PFSK-1 (cell line): ENCODE data around the gene PAPOLB.

Source experiments
- FOXP2 ChIP-seq: optimal IDR thresholded peaks from 2 replicates; pipeline ENCODE3; 2011; ENCODE audit warnings: borderline replicate concordance, control low read depth, inconsistent platforms; ENCODE audit not compliant: insufficient read depth; ENCODE audit errors: extremely low read length, extremely low read depth
- POLR2AphosphoS5 ChIP-seq: IDR thresholded peaks from 2 replicates; pipeline ENCODE4 v1.6.1; 2012; ENCODE audit warnings: low read depth, mild to moderate bottlenecking, control low read depth, low read length, moderate library complexity
- SIN3A ChIP-seq: IDR thresholded peaks from 2 replicates; pipeline ENCODE4 v1.6.1; 2012; ENCODE audit warnings: mild to moderate bottlenecking, low read length, moderate library complexity, borderline replicate concordance; ENCODE audit not compliant: insufficient read depth
- TAF1 ChIP-seq: IDR thresholded peaks from 2 replicates; pipeline ENCODE4 v1.6.1; 2012; ENCODE audit warnings: low read length, control low read depth, borderline replicate concordance; ENCODE audit not compliant: insufficient read depth
- TF ChIP-seq, protein P1 (sequence below), 2 experiments: IDR thresholded peaks; 2 replicates each; pipeline versions ENCODE4 v1.6.1 to v1.8.0; 2011 to 2012; ENCODE audit warnings: low read depth in 2 of 2, low read length in 2 of 2, control low read depth in 1 of 2, inconsistent platforms in 1 of 2, mild to moderate bottlenecking in 1 of 2, moderate library complexity in 1 of 2; ENCODE audit not compliant: insufficient read depth in 1 of 2

Gene PAPOLB

DNA sequence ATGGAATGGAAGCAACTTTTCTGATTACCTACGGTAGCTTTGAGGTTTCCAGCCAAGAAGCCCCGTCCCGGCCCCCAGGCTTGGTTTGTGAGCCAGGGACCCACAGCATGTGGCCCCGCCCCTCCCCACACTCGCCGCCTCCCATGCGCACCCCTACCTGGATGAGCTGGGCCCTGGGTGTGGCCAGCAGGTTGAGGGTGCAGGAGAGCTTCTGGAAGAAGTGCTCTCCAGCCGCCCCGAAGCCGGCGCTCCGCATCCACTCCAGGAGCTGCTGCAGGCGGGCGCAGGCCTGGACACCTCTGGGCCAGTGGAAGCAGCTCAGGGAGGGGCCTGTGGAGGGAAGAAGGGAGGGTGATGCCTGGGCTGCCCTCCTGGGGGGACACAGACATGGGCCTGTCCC lies 46.7 kb downstream of the PAPOLB start:
- TF ChIP-seq, protein P1, sequence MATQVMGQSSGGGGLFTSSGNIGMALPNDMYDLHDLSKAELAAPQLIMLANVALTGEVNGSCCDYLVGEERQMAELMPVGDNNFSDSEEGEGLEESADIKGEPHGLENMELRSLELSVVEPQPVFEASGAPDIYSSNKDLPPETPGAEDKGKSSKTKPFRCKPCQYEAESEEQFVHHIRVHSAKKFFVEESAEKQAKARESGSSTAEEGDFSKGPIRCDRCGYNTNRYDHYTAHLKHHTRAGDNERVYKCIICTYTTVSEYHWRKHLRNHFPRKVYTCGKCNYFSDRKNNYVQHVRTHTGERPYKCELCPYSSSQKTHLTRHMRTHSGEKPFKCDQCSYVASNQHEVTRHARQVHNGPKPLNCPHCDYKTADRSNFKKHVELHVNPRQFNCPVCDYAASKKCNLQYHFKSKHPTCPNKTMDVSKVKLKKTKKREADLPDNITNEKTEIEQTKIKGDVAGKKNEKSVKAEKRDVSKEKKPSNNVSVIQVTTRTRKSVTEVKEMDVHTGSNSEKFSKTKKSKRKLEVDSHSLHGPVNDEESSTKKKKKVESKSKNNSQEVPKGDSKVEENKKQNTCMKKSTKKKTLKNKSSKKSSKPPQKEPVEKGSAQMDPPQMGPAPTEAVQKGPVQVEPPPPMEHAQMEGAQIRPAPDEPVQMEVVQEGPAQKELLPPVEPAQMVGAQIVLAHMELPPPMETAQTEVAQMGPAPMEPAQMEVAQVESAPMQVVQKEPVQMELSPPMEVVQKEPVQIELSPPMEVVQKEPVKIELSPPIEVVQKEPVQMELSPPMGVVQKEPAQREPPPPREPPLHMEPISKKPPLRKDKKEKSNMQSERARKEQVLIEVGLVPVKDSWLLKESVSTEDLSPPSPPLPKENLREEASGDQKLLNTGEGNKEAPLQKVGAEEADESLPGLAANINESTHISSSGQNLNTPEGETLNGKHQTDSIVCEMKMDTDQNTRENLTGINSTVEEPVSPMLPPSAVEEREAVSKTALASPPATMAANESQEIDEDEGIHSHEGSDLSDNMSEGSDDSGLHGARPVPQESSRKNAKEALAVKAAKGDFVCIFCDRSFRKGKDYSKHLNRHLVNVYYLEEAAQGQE (IDR thresholded peaks at IDR 0.05; ENCODE audit: insufficient read depth in 1 of 2, low read depth in 2 of 2, low read length in 2 of 2), result no peak
- no peak for TF ChIP-seq TAF1
- no peak for TF ChIP-seq FOXP2
- no peak for TF ChIP-seq SIN3A
- TF ChIP-seq POLR2AphosphoS5, result no peak

GRCh38 chr7:4814433-4814832 lies 47.4 kb downstream of the PAPOLB start:
- no peak for TF ChIP-seq TAF1

- no peak for TF ChIP-seq FOXP2
- TF ChIP-seq, protein P1 (IDR thresholded peaks at IDR 0.05; ENCODE audit: insufficient read depth in 1 of 2, low read depth in 2 of 2, low read length in 2 of 2), result no peak
- TF ChIP-seq TAF1, result no peak
Measured at GRCh38 chr7:4809666-4810065, 52.2 kb downstream of the PAPOLB start.

- no peak for TF ChIP-seq FOXP2
- TF ChIP-seq TAF1, result no peak
- TF ChIP-seq SIN3A, result no peak
- no peak for TF ChIP-seq POLR2AphosphoS5
- TF ChIP-seq, protein P1 (IDR thresholded peaks at IDR 0.05; ENCODE audit: insufficient read depth in 1 of 2, low read depth in 2 of 2, low read length in 2 of 2), result no peak
Measured at GRCh38 chr7:4809091-4809591, 52.7 kb downstream of the PAPOLB start.

DNA sequence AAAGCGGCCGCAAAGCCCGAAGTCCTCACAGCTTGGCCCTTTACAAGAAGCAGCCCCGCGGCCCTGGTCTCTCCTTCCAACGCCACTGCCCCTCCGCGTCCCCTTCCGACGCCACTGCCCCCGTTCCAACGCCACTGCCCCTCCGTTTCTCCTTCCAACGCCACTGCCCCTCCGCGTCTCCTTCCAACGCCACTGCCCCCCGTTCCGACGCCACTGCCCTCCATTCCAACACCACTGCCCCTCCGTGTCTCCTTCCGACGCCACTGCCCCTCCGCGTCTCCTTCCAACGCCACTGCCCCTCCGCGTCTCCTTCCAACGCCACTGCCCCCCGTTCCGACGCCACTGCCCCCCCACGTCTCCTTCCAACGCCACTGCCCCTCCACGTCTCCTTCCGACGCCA lies 53.3 kb downstream of the PAPOLB start:
- TF ChIP-seq SIN3A, result no peak
- TF ChIP-seq, protein P1 (IDR thresholded peaks at IDR 0.05; ENCODE audit: insufficient read depth in 1 of 2, low read depth in 2 of 2, low read length in 2 of 2), result no peak
- no peak for TF ChIP-seq POLR2AphosphoS5
- TF ChIP-seq FOXP2, result no peak
- TF ChIP-seq TAF1, result no peak
